ENCODE results near the gene DPT.

Gene DPT

GRCh38 chr1:168766568-168766967 lies 37.6 kb upstream of the DPT start:
- peak overlapping the region; percentile 40 for H3K27ac ChIP-seq
- no peak for TF ChIP-seq CTCF (conservative IDR thresholded peaks at IDR 0.05)

- no peak for TF ChIP-seq CTCF (conservative IDR thresholded peaks at IDR 0.05)
- no peak overlapping the region for H3K27ac ChIP-seq
Measured at GRCh38 chr1:168763031-168763430, 34.0 kb upstream of the DPT start.

- no peak overlapping the region for H3K27ac ChIP-seq
- no peak for TF ChIP-seq CTCF (conservative IDR thresholded peaks at IDR 0.05)
Measured at GRCh38 chr1:168762473-168762872, 33.5 kb upstream of the DPT start.

- TF ChIP-seq CTCF (conservative IDR thresholded peaks at IDR 0.05): no peak
- no peak overlapping the region for H3K27ac ChIP-seq
Measured at GRCh38 chr1:168760781-168761180, 31.8 kb upstream of the DPT start.

- TF ChIP-seq CTCF (conservative IDR thresholded peaks at IDR 0.05): no peak
- H3K27ac ChIP-seq: no peak overlapping the region
Measured at GRCh38 chr1:168760241-168760640, 31.2 kb upstream of the DPT start.

GRCh38 chr1:168759077-168759476 lies 30.1 kb upstream of the DPT start:
- H3K27ac ChIP-seq: no peak overlapping the region
- no peak for TF ChIP-seq CTCF (conservative IDR thresholded peaks at IDR 0.05)

GRCh38 chr1:168758503-168758902 lies 29.5 kb upstream of the DPT start:
- no peak overlapping the region for H3K27ac ChIP-seq
- TF ChIP-seq CTCF (conservative IDR thresholded peaks at IDR 0.05): no peak

Measured in VCaP (cell line).